K562 (cell line): ENCODE data around the gene TOX2.

Experiments
- CHD2 ChIP-seq: IDR thresholded peaks from 2 replicates; pipeline ENCODE4 v1.6.1; 2011; ENCODE audit warnings: low read depth, low read length
- DNMT1 ChIP-seq: fragments of 450-650 bp; IDR thresholded peaks from 2 replicates; pipeline ENCODE4 v1.6.1; 2016; ENCODE audit warnings: antibody characterized with exemption, mild to moderate bottlenecking
- EP300 ChIP-seq: IDR thresholded peaks from 2 replicates; pipeline ENCODE4 v1.6.1; 2012; ENCODE audit warnings: low read length, improper control_type of control experiment
- EZH2 ChIP-seq: IDR thresholded peaks from 2 replicates; pipeline ENCODE4 v1.6.1; 2012; ENCODE audit warnings: low read depth, mild to moderate bottlenecking, inconsistent platforms, low read length, borderline replicate concordance
- JUNB ChIP-seq: fragments of 450-650 bp; formaldehyde crosslinking; conservative IDR thresholded peaks from 2 replicates; pipeline ENCODE4 v1.4.0; 2020; ENCODE audit warnings: mild to moderate bottlenecking
- POLR2A ChIP-seq: fragments of 450-650 bp; conservative IDR thresholded peaks from 2 replicates; pipeline ENCODE4 v1.6.1; 2016
- ZNF707 ChIP-seq: fragments of 250-450 bp; sonication (Bioruptor Pico); conservative IDR thresholded peaks from 2 replicates; pipeline ENCODE4 v1.8.0; 2022; ENCODE audit warnings: inconsistent platforms, mild to moderate bottlenecking, moderate library complexity
- TF ChIP-seq, protein P1 (sequence below), 3 experiments: IDR thresholded peaks in 2 of 3; conservative IDR thresholded peaks in 1 of 3; 2 replicates each; pipeline ENCODE4 v1.5.1; 2011 to 2012; ENCODE audit warnings: low read length in 3 of 3, mild to moderate bottlenecking in 3 of 3, control low read depth in 2 of 3, improper control_type of control experiment in 1 of 3, inconsistent platforms in 1 of 3, low read depth in 1 of 3, mixed read lengths in 1 of 3, moderate library complexity in 1 of 3; ENCODE audit not compliant: insufficient read depth in 2 of 3

DNA sequence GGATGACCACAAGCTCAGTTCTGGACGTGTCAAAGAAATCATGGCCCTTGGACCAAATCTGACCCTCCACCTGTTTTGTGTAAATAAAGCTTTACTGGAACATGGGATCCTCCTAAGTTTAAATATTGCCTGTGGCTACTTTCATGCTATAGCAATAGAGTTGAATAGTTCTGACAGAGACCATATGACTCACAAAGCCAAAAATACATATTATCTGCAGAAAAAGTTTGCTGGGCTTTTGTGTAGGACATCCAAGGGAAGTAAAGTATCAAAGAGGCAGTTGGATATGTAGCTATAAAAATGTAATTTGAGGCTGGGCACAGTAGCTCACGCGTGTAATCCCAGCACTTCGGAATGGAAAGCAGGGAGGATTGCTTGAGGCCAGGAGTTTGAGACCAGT, 78.9 kb downstream of the TOX2 start:
- TF ChIP-seq EZH2 (no peak), ZNF707 (CRISPR knock-in tag) (no peak), DNMT1 (no peak), CHD2 (no peak), JUNB (CRISPR knock-in tag) (no peak), POLR2A (no peak), EP300 (no peak)
- TF ChIP-seq, protein P1, sequence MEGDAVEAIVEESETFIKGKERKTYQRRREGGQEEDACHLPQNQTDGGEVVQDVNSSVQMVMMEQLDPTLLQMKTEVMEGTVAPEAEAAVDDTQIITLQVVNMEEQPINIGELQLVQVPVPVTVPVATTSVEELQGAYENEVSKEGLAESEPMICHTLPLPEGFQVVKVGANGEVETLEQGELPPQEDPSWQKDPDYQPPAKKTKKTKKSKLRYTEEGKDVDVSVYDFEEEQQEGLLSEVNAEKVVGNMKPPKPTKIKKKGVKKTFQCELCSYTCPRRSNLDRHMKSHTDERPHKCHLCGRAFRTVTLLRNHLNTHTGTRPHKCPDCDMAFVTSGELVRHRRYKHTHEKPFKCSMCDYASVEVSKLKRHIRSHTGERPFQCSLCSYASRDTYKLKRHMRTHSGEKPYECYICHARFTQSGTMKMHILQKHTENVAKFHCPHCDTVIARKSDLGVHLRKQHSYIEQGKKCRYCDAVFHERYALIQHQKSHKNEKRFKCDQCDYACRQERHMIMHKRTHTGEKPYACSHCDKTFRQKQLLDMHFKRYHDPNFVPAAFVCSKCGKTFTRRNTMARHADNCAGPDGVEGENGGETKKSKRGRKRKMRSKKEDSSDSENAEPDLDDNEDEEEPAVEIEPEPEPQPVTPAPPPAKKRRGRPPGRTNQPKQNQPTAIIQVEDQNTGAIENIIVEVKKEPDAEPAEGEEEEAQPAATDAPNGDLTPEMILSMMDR (IDR thresholded peaks at IDR 0.05 in 2 of 3, conservative IDR thresholded peaks at IDR 0.05 in 1 of 3; ENCODE audit: insufficient read depth in 2 of 3, low read depth in 1 of 3, low read length in 3 of 3) = no peak
